Transverse colon (tissue), 4 donors: Measurements from ENCODE around the gene UNK.

Source experiments
- EP300 ChIP-seq: sonication (generic); formaldehyde crosslinking; IDR thresholded peaks from one replicate; pipeline ENCODE4 v1.6.1; 2017; ENCODE audit warnings: antibody characterized with exemption, low read depth
- POLR2A ChIP-seq: fragments of 450-650 bp; IDR thresholded peaks from one replicate; pipeline ENCODE4 v1.6.1; 2016; ENCODE audit warnings: antibody characterized with exemption, mild to moderate bottlenecking, moderate library complexity
- POLR2AphosphoS5 ChIP-seq, 3 donors: sonication (generic); formaldehyde crosslinking; IDR thresholded peaks; one replicate each; pipeline ENCODE4 v1.6.1; 2016; ENCODE audit warnings: antibody characterized with exemption in 3 of 3
- TF ChIP-seq, protein P1 (sequence below), 5 experiments: fragments of 200-600 bp in 3 of 5; fragments of 450-650 bp in 2 of 5; sonication (generic) in 3 of 5; IDR thresholded peaks; 1 replicate in 2 of 5; 2 replicates in 3 of 5; pipeline ENCODE4 v1.5.1; 2016 to 2017; ENCODE audit warnings: antibody characterized with exemption in 5 of 5, inconsistent platforms in 3 of 5, mild to moderate bottlenecking in 2 of 5, moderate library complexity in 1 of 5

DNA sequence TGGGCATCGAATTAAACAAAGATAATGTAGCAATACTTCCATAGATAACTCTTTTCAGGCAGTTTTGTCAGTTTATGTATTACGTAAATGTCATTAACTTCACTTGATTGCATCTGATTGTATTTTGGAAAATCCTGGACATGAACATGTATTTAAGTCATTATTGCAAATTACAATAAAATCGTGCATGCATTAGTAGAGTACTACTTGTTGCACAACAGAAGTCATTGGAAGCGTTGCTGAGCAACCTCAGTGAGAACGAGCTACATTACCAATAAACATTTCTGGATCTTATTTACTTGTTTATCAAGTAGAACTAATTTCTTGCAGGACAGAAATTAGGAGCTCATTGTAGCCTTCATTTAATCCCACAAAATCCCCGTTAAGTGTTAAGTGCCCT is 6.6 kb downstream of the UNK start:
- TF ChIP-seq, protein P1, sequence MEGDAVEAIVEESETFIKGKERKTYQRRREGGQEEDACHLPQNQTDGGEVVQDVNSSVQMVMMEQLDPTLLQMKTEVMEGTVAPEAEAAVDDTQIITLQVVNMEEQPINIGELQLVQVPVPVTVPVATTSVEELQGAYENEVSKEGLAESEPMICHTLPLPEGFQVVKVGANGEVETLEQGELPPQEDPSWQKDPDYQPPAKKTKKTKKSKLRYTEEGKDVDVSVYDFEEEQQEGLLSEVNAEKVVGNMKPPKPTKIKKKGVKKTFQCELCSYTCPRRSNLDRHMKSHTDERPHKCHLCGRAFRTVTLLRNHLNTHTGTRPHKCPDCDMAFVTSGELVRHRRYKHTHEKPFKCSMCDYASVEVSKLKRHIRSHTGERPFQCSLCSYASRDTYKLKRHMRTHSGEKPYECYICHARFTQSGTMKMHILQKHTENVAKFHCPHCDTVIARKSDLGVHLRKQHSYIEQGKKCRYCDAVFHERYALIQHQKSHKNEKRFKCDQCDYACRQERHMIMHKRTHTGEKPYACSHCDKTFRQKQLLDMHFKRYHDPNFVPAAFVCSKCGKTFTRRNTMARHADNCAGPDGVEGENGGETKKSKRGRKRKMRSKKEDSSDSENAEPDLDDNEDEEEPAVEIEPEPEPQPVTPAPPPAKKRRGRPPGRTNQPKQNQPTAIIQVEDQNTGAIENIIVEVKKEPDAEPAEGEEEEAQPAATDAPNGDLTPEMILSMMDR (IDR thresholded peaks at IDR 0.05), result no peak
- TF ChIP-seq POLR2A (no peak), EP300 (no peak), POLR2AphosphoS5 (IDR thresholded peaks at IDR 0.05) (no peak)
